K562 (cell line): ENCODE results near the gene C10orf95. TPM values are rescaled to one million over a fixed set of nuclear protein-coding genes. Genes with fewer than 3 reads are reported as not detected.

Experiments
- CREB1 ChIP-seq, 2 experiments: sonication (generic) in 1 of 2; formaldehyde crosslinking in 1 of 2; IDR thresholded peaks; 2 replicates each; pipeline versions ENCODE4 v1.6.1 to v1.8.0; 2012 to 2022; ENCODE audit warnings: inconsistent platforms in 1 of 2, mild to moderate bottlenecking in 1 of 2, missing genetic modification reagents in 1 of 2, moderate library complexity in 1 of 2
- HCFC1 ChIP-seq: IDR thresholded peaks from 2 replicates; pipeline ENCODE4 v1.6.1; 2012; ENCODE audit warnings: low read depth, low read length, improper control_type of control experiment
- HNRNPL ChIP-seq: fragments of 200-400 bp; formaldehyde crosslinking; IDR thresholded peaks from 2 replicates; pipeline ENCODE4 v1.6.1; 2017; ENCODE audit warnings: low read depth, mild to moderate bottlenecking, low read length
- MAZ ChIP-seq, 2 experiments: fragments of 450-650 bp in 1 of 2; sonication (generic) in 1 of 2; formaldehyde crosslinking; IDR thresholded peaks in 1 of 2; conservative IDR thresholded peaks in 1 of 2; 2 replicates each; pipeline versions ENCODE4 v1.4.0 to v1.5.0; 2020; ENCODE audit warnings: mild to moderate bottlenecking in 1 of 2, missing genetic modification reagents in 1 of 2
- MIER1 ChIP-seq: fragments of 450-650 bp; IDR thresholded peaks from 2 replicates; pipeline ENCODE4 v1.6.1; 2016; ENCODE audit warnings: antibody characterized with exemption, mild to moderate bottlenecking, low read depth
- MTA1 ChIP-seq: fragments of 450-650 bp; IDR thresholded peaks from 2 replicates; pipeline ENCODE4 v1.6.1; 2017; ENCODE audit warnings: borderline replicate concordance
- NRF1 ChIP-seq, 2 experiments: fragments of 450-650 bp; IDR thresholded peaks in 1 of 2; conservative IDR thresholded peaks in 1 of 2; 2 replicates each; pipeline ENCODE4 v1.6.1; 2014; ENCODE audit warnings: mild to moderate bottlenecking in 2 of 2
- SP1 ChIP-seq: sonication (generic); formaldehyde crosslinking; IDR thresholded peaks from 2 replicates; pipeline ENCODE4 v1.8.1; 2022; ENCODE audit warnings: mild to moderate bottlenecking, missing genetic modification reagents
- TEAD4 ChIP-seq, 2 experiments: sonication (generic) in 1 of 2; formaldehyde crosslinking in 1 of 2; IDR thresholded peaks; 2 replicates each; pipeline versions ENCODE4 v1.6.1 to v1.8.0; 2012 to 2022; ENCODE audit warnings: borderline replicate concordance in 1 of 2, inconsistent platforms in 1 of 2, low read length in 1 of 2, mild to moderate bottlenecking in 1 of 2, missing genetic modification reagents in 1 of 2
- ZBTB7A ChIP-seq: IDR thresholded peaks from 2 replicates; pipeline ENCODE4 v1.6.1; 2011; ENCODE audit warnings: low read depth, mild to moderate bottlenecking, low read length, moderate library complexity, borderline replicate concordance; ENCODE audit not compliant: control insufficient read depth
- ZNF197 ChIP-seq: fragments of 200-800 bp; sonication (Bioruptor generic); IDR thresholded peaks from 2 replicates; pipeline ENCODE4 v1.6.1; 2016; ENCODE audit warnings: low read depth, missing genetic modification characterization, missing compliant biosample characterization
- polyA plus RNA-seq, 8 experiments: library from polyadenylated mRNA; depleted of rRNA in 4 of 8; stranded (reverse) in 5 of 8; unstranded in 3 of 8; fragments of >200 nt; fragmentation: Nextera tagmentation in 2 of 8; fragmentation: Illumina TruSeq in 1 of 8; extraction: Ambion mirVana in 2 of 8; extraction: Trizol in 1 of 8; gene quantifications; 2 replicates each; pipeline versions ENCODE4 v1.2.1 to v1.2.3, GENCODE V29; 2011 to 2014; ENCODE audit warnings: inconsistent platforms in 1 of 8, missing spikeins in 1 of 8
- total RNA-seq, 7 experiments: library from RNA; depleted of rRNA in 6 of 7; stranded (reverse); fragments of >200 nt in 6 of 7; fragmentation: Illumina TruSeq in 2 of 7; extraction: Trizol in 2 of 7; gene quantifications; 2 replicates each; pipeline versions ENCODE4 v1.2.1 to v1.2.3, GENCODE V29; 2011 to 2021; ENCODE audit warnings: low replicate concordance in 1 of 7
- TF ChIP-seq, protein P1 (sequence below): fragments of 250-450 bp; sonication (Bioruptor Pico); IDR thresholded peaks from 2 replicates; pipeline ENCODE4 v1.8.0; 2022; ENCODE audit warnings: moderate library complexity, mild to moderate bottlenecking, inconsistent platforms
- TF ChIP-seq, protein P2 (sequence below), 2 experiments: fragments of 450-650 bp; conservative IDR thresholded peaks; 2 replicates each; pipeline ENCODE4 v1.6.1; 2017; ENCODE audit warnings: mild to moderate bottlenecking in 2 of 2, moderate library complexity in 2 of 2
- TF ChIP-seq, protein P3 (sequence below): IDR thresholded peaks from 2 replicates; pipeline ENCODE4 v1.6.1; 2011; ENCODE audit warnings: borderline replicate concordance, low read depth, mild to moderate bottlenecking, moderate library complexity, low read length; ENCODE audit not compliant: insufficient read depth, poor library complexity, severe bottlenecking
- TF ChIP-seq, protein P4 (sequence below): sonication (generic); formaldehyde crosslinking; IDR thresholded peaks from 2 replicates; pipeline ENCODE4 v1.9.0; 2022; ENCODE audit warnings: mild to moderate bottlenecking, missing genetic modification reagents
- TF ChIP-seq, protein P5 (sequence below): IDR thresholded peaks from 2 replicates; pipeline ENCODE4 v1.6.1; 2014; ENCODE audit warnings: antibody characterized with exemption
- TF ChIP-seq, protein P6 (sequence below): conservative IDR thresholded peaks from 2 replicates; pipeline ENCODE4 v1.6.1; 2011; ENCODE audit warnings: low read depth, mild to moderate bottlenecking, low read length; ENCODE audit not compliant: control insufficient read depth

The C10orf95 gene
- total and polyA plus RNA-seq, 9 of the 15 experiments (the other 6 are each of a cell fraction or from before 2014, with no cell fraction given) = 0.03 to 0.41 (median 0.17) TPM; not detected in 1

DNA sequence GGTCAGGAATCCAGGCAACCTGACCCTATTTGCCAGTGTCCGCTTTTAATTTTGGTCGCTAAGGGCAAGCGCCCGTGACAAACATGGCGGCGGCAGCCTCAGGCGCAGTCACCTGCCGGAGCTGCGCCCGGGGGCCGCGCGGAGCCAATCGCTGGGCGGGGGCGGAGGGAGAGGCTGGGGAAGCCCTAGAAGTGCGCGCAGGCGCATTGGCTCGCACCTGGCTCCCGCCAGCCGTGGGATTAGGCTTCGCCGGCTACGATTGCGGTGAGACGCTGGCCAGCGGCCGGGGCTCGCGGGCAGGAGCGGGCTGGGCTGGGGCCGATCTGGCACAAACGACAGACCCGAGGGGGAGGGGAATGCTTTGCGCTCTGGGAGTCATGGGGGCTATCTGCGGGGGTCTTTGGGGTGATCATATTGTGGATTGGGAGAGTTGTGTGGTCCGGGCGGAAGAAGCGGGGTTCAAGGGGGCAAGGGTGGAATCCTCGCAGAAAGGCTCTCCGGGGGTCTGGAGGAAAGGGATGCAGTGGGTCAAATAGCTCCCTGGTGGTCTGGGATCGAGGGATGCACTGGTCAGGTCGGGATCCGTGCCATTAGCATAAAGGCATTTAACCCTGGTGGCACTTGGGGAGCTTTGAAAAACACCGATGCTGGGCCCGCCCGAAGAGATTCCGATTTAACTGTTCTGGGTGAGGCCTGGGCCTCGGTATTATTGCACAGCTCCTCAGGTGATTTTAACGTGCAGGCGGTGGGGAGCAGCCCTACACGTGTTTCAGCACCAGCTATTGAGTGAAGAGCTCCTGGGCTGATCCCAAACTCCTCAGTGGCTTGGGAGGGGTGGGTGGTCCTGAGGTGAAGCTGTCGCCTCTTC, 10.1 kb upstream of the C10orf95 start (continued):
- TF ChIP-seq, protein P1, sequence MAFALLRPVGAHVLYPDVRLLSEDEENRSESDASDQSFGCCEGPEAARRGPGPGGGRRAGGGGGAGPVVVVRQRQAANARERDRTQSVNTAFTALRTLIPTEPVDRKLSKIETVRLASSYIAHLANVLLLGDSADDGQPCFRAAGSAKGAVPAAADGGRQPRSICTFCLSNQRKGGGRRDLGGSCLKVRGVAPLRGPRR (CRISPR knock-in tag) = no peak
- TF ChIP-seq MIER1 (no peak), HNRNPL (no peak), SP1 (peak; percentile 56), CREB1 (IDR thresholded peaks at IDR 0.05) (peak; percentile 71), CREB1 (CRISPR knock-in tag; IDR thresholded peaks at IDR 0.05) (peak; percentile 66; the same call in 1 of the 2 replicates), NRF1 (conservative IDR thresholded peaks at IDR 0.05 in 1 of 2, IDR thresholded peaks at IDR 0.05 in 1 of 2) (peak; percentile 95), ZNF197 (no peak), ZBTB7A (peak; percentile 40; the same call in 1 of the 2 replicates), TEAD4 (IDR thresholded peaks at IDR 0.05; ENCODE audit: low read length) (peak; percentile 13; the same call in 1 of the 2 replicates), TEAD4 (CRISPR knock-in tag; IDR thresholded peaks at IDR 0.05; ENCODE audit: borderline replicate concordance) (no peak), MTA1 (peak; percentile 49; the same call in 1 of the 2 replicates), HCFC1 (peak; percentile 92), MAZ (CRISPR knock-in tag; conservative IDR thresholded peaks at IDR 0.05 in 1 of 2, IDR thresholded peaks at IDR 0.05 in 1 of 2) (peak; percentile 93 to 98)
- TF ChIP-seq, protein P2, sequence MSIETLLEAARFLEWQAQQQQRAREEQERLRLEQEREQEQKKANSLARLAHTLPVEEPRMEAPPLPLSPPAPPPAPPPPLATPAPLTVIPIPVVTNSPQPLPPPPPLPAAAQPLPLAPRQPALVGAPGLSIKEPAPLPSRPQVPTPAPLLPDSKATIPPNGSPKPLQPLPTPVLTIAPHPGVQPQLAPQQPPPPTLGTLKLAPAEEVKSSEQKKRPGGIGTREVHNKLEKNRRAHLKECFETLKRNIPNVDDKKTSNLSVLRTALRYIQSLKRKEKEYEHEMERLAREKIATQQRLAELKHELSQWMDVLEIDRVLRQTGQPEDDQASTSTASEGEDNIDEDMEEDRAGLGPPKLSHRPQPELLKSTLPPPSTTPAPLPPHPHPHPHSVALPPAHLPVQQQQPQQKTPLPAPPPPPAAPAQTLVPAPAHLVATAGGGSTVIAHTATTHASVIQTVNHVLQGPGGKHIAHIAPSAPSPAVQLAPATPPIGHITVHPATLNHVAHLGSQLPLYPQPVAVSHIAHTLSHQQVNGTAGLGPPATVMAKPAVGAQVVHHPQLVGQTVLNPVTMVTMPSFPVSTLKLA (conservative IDR thresholded peaks at IDR 0.05) = peak; percentile 67 to 73; a peak in 3 of 4 replicates
- TF ChIP-seq, protein P3, sequence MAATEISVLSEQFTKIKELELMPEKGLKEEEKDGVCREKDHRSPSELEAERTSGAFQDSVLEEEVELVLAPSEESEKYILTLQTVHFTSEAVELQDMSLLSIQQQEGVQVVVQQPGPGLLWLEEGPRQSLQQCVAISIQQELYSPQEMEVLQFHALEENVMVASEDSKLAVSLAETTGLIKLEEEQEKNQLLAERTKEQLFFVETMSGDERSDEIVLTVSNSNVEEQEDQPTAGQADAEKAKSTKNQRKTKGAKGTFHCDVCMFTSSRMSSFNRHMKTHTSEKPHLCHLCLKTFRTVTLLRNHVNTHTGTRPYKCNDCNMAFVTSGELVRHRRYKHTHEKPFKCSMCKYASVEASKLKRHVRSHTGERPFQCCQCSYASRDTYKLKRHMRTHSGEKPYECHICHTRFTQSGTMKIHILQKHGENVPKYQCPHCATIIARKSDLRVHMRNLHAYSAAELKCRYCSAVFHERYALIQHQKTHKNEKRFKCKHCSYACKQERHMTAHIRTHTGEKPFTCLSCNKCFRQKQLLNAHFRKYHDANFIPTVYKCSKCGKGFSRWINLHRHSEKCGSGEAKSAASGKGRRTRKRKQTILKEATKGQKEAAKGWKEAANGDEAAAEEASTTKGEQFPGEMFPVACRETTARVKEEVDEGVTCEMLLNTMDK = no peak
- TF ChIP-seq, protein P4, sequence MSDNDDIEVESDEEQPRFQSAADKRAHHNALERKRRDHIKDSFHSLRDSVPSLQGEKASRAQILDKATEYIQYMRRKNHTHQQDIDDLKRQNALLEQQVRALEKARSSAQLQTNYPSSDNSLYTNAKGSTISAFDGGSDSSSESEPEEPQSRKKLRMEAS (CRISPR knock-in tag) = peak; percentile 39
- TF ChIP-seq, protein P5, sequence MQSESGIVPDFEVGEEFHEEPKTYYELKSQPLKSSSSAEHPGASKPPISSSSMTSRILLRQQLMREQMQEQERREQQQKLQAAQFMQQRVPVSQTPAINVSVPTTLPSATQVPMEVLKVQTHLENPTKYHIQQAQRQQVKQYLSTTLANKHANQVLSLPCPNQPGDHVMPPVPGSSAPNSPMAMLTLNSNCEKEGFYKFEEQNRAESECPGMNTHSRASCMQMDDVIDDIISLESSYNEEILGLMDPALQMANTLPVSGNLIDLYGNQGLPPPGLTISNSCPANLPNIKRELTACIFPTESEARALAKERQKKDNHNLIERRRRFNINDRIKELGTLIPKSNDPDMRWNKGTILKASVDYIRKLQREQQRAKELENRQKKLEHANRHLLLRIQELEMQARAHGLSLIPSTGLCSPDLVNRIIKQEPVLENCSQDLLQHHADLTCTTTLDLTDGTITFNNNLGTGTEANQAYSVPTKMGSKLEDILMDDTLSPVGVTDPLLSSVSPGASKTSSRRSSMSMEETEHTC = peak; percentile 81
- TF ChIP-seq, protein P6, sequence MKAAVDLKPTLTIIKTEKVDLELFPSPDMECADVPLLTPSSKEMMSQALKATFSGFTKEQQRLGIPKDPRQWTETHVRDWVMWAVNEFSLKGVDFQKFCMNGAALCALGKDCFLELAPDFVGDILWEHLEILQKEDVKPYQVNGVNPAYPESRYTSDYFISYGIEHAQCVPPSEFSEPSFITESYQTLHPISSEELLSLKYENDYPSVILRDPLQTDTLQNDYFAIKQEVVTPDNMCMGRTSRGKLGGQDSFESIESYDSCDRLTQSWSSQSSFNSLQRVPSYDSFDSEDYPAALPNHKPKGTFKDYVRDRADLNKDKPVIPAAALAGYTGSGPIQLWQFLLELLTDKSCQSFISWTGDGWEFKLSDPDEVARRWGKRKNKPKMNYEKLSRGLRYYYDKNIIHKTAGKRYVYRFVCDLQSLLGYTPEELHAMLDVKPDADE = 0 out of 2 replicates have a peak, but pooled peaks have one; percentile 21
